HG03039 (cell line): ENCODE measurements around the gene OS9.

Experiments
- ATAC-seq: cut with Tn5 transposase; IDR thresholded peaks from one replicate; pipeline ENCODE4 v1.9.1; 2021; ENCODE audit warnings: mild to moderate bottlenecking, moderate library complexity; ENCODE audit not compliant: unreplicated experiment

Gene OS9

GRCh38 chr12:57764662-57765002 lies 70.7 kb downstream of the OS9 start:
- ATAC-seq: no peak

- no peak for ATAC-seq
Measured at GRCh38 chr12:57765003-57765697, 71.2 kb downstream of the OS9 start.

DNA sequence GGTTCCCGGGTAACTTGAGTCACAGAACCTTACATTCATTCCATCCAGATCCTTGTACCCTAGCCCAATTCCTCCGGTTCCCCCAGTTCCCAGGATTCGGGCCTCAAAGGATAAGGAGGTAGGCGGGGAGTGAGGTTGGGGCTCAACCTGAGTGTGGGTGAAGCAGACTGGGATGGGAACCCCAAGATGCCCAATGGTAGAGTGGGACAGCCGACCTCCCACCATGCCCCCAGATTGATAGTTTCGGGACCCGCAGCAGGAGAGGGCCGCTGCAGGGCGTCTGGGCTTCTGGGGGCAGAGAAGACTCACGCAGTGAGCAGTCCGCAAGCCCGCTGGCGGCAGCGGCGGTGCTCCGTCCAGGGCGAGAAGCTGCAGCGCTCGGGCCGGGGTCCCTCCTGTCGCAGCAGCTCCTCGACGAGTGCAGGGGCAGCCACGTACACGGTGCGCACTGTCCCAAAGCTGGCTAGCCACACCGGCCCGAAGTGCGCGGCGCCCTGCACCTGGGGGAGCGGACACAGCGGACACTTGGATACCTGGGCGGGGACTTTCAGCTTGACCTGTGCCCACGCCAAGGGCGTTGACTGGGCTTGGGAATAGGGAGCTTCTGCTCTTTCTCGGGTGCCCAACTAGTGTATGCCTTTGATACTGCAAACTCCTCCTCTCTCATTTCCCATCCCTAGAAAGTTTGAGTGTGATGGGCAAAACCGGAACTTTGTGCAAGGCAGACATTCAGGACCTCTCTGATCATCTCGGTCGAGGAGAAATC lies 71.9 kb downstream of the OS9 start:
- no peak for ATAC-seq

GRCh38 chr12:57766464-57767304 lies 72.8 kb downstream of the OS9 start, which contains the start of gene CYP27B1:
Gene CYP27B1 (minus strand): TSS chr12:57767078. CDS start chr12:57767041, 37 bp downstream.
- no peak for ATAC-seq

DNA sequence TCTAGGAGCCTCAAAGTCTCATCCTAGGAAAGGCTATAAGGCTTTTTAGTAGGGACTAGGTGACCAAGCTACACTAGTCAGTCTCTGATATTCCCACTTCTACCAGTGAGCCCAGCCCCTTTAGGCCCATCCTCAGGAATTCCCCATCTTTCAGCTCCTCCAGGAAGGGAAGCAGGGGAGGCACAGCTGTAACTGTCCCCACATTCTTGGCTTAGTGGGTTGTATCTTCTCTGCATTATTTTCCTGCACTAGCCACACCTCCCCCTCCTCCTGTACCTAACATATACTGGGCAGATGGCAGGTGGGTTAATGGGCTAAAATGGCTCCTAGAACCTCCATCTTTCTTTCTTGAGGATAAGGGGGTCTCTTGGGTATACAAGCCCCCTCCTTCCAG lies 73.4 kb downstream of the OS9 start:
- no peak for ATAC-seq

- ATAC-seq: no peak
Measured at GRCh38 chr12:57767876-57768275, 73.9 kb downstream of the OS9 start.

GRCh38 chr12:57769594-57769993 lies 75.7 kb downstream of the OS9 start:
- no peak for ATAC-seq

- ATAC-seq: no peak
Measured at GRCh38 chr12:57770734-57771133, 76.8 kb downstream of the OS9 start.
